GM18519 (cell line): ENCODE data around the gene ADAM17.
A peak's percentile ranks its signal among the peaks of the same experiment; 100 is the strongest.
"Not testable (repeated sequence)": the region's sequence is repeated elsewhere in the genome, so short reads cannot be mapped to it uniquely, and the experiment has no call there.

ENCODE experiments used
- ATAC-seq: cut with Tn5 transposase; IDR thresholded peaks from one replicate; pipeline ENCODE4 v1.9.1; 2021; ENCODE audit warnings: mild to moderate bottlenecking, moderate library complexity; ENCODE audit not compliant: unreplicated experiment, low FRiP score

ADAM17 gene

DNA sequence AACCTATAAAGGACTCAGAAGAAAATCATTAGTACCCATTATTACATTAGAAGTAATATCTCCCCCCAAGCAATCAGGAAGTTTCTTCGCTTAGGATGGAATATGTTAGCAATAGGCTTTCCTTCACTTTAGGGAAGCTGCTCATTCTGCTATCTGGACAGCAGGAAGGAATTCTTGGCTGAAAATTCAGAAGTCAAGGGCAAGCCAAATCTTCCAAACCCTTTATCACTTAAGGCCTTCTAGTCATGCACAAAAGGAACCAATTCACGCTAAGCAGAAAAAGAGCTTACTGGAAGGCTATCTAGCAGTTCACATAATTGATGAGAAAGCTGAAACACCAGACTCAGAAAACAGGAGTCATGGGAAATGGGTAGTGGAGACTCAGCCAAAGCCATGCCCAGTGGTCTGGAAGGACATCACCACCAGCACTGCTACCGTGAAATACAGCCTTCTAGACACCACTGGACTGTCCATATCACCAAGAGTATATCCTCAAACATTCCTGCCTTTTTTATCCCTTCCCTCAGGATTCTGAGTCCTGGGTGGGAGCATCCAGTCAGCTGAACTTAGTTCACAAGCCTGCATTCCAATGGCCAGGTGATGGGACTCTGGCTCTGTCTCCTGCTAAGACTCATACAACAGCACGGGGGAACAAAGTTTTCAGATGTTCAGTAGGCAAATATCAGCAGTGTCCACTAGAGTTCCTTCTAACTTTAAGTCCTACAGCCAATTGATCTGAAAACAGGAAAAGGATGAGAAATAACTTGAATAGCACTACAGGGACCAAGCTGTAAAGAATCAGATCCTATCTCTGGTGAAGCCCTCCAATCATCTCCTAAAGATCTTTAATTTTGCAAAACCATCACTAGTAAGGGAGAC lies 14.8 kb upstream of the ADAM17 start:
- ATAC-seq = no peak

DNA sequence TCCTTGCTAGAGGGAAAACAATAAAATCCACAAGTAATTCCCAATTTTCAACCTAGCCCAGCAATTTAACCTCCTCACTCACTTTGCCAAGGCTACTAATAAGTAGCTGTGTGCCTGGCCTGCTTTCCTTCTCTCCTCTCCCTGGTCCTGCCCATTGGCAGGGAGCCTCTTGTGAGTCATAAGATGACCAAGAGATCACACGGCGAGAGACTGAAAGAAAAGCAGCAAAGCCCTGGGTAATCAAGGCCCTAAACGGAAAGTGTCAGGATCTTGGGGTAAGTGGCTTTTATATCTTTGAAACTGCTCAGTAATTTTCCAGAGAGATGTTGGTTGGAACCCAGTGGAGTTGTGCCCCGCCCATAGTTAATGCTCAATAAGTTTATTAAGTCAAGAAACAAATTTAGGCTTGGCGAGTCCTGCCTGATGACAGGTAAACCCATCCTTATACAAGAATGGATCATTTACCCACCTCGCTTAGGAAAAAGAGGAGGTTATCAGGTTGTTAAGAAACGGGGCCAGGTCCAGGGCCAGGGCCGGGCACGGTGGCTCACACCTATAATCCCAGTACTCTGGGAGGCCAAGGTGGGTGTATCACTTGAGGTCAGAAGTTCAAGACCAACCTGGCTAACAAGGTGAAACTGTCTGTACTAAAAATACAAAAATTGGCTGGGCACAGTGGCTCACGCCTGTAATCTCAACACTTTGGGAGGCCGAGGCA lies 10.0 kb upstream of the ADAM17 start:
- no peak for ATAC-seq

DNA sequence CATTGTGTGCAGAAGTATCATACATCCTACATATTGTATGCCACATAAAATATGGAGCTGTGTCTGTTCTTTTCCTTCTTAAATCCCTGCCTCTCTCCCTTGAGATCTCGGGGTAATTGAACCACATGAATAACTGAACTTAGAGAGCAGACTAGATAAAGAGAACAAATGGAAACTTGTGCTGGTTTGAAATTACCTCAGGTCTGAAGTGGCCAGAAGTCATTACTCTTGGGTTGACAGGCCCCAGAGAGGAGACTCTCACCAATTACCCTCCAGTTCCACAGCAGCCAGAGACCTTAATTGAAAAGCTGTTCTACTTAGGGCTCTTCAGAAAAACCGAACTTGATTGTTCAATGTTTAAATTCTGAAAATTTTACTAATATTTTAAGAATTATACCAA lies 5.0 kb upstream of the ADAM17 start:
- no peak for ATAC-seq

- ATAC-seq = no peak
Observed at GRCh38 chr2:9558948-9559381, 3.3 kb upstream of the ADAM17 start.

- peak; percentile 6 for ATAC-seq
Observed at GRCh38 chr2:9556121-9556743, 602 bp upstream of the ADAM17 start.

DNA sequence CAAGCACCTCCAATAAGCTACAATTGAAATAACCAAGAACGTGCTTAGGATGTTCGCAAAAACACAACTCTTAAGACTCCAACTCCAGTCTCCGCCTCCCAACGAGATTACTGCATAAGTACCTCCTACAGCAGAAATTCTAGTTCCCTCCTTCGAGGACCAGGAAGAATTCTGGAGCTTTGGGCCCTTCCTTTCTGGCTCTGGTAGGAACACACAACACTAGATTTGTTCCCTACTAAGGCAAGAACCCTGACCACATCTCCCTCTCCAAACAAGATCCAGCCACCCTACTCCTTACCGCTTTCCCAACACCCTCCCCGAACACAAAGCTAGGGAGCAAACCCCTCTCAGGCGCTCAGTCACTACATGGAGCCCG lies 721 bp downstream of the ADAM17 start:
- no peak for ATAC-seq

- no peak for ATAC-seq
Observed at GRCh38 chr2:9552219-9553178, 3.1 kb downstream of the ADAM17 start.

DNA sequence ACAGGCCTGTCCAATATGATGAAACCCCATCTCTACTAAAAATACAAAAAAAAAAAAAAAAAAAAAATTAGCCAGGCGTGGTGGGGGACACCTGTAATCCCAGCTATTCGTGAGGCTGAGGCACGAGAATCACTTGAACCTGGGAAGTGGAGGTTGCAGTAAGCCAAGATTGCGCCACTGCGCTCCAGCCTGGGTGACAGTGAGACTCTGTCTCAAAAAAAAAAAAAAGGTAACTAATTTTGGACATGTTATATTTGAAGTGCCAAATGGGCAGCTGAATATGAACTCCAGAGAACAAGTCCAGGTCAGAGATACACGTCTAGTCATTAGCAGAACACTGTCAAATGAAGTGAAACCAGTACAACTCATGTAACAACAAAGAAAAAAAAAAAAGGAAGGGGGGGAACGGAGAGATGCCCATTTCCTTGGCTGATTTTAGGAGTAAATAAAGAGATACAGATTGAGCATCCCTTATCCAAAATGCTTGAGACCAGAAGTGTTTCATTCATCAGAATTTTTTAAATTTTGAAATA lies 4.7 kb downstream of the ADAM17 start:
- ATAC-seq = not testable (repeated sequence)

- no peak for ATAC-seq
Observed at GRCh38 chr2:9549420-9549819, 6.2 kb downstream of the ADAM17 start.

- ATAC-seq = peak; percentile 50
Observed at GRCh38 chr2:9548506-9548905, 7.1 kb downstream of the ADAM17 start.

DNA sequence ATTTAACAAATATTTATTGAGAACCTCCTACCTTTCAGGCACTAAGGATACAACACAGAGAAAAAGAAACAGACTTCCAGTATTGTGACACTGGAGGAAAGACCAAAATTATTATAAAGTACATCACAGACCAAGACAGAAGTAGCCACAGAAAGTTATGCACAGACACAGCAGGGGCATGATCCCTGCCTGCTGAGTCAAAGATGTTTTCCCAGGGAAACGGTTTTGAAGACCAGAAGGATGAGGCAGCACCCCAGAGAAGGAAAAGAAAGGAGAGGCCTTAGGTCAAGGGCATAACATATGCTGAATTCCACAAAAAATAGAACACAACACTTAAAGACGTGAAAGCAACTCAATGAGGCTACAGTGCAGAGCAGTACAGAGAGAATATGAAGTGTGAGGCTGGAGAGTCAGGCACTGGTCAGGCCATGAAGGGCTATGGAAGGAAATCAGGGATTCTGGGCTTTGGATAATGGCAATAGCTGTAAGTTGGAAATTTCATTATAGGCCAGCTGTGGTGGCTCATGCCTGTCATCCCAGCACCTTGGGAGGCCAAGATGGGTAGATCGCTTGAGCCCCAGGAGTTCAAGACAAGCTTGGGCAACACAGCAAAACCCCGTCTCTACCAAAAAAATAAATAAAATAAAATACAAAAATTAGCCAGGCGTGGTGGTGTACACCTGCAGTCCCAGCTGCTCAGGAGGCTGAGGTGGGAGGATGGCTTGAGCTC lies 8.2 kb downstream of the ADAM17 start:
- no peak for ATAC-seq

DNA sequence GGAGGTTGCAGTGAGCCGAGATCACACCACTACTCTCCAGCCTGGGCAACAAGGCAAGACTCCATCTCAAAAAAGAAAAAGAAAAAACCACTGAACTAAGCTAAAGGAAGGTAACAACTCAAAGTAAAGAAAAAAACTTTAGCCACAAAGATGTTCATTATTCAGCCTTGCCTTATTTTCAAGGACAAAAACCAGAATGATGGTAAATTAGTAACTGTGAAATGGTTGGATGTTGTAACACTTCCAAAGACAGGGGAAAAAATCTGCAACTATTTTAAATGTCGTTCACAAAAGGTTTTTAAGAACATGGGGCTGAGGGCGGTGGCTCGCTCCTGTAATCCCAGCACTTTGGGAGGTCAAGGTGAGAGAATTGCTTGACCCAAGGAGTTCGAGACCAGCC lies 10.1 kb downstream of the ADAM17 start:
- ATAC-seq = no peak

- ATAC-seq = no peak
Observed at GRCh38 chr2:9543557-9543956, 12.1 kb downstream of the ADAM17 start.

DNA sequence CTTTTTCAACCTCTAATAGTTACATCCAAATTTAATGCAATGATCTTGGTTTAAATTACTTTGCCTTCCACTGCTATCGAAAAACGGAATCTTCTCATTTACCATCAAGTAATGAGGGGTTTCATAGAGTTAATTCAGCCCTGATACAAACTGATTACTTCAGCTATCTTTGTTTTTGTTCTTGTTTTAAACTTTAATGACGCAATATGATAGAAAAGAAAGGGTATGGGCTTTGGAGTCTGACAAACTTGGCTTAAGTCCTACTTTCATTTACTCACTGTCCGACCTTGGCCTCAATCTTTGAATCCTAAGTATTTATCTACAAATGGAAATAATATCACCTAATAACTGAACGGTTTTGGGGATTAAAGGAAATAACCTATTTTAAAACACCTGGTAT lies 16.1 kb downstream of the ADAM17 start:
- ATAC-seq = no peak

- ATAC-seq = no peak
Observed at GRCh38 chr2:9538000-9538507, 17.6 kb downstream of the ADAM17 start.

GRCh38 chr2:9536504-9536903 lies 19.1 kb downstream of the ADAM17 start:
- no peak for ATAC-seq

DNA sequence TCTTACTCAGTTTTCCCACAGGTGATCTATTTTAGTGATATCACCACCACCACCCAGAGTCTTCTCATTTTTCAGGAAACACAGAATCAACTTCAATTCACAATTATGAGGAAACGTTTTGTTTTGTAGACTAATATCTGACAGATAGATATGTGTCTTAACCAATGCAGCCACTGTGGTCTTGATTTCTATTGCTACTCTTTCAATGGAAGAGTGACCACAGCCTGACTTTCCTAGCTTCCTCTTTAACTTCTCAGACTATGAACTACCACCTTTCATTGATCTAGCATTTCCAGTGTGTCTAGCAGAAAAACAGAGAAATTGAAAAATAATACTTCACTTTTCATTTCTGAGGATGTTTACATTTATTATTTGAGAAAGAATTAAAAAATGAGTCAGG lies 20.5 kb downstream of the ADAM17 start:
- ATAC-seq = no peak

DNA sequence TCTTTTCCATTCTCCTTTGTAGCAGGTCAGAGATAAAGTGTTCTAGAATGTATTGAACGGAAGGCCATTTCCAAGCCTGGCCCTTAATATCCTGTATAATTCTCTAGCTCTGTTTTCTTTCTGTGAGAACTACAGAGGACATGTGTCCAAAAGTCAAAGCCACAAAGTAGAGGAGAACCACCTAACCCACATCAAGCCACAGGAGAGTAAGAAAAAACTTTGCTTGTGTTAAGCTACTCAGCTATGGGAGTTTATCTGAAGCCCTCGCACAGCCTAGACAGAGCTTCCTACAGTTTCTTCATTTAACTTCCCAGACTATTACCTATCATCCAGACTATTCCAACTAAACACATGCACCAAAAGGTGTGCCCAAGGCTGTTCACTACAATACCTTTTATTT lies 22.0 kb downstream of the ADAM17 start:
- no peak for ATAC-seq

DNA sequence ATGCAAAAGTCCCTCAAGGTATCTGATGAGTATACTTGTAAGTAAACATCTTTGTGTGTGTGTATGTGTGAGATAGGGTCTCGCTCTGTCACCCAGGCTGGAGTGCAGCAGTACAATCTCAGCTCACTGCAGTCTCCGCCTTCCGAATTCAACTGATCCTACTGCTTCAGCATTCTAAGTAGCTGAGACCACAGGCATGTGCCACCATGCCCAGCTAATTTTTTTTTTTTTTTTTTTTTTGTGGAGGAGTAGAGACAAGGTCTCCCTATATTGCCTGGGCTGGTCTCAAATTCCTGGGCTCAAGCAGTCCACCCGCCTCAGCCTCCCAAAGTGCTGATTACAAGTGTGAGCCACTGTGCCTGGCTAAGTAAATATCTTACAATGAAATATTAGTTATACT lies 23.2 kb downstream of the ADAM17 start:
- ATAC-seq = no peak
